Epithelial cell of esophagus (primary cell): ENCODE measurements around the gene ELOVL7.

Experiments used
- DNase-seq: peaks from one replicate; pipeline ENCODE4 v3.0.0; 2010; ENCODE audit warnings: low read depth
- H3K4me3 ChIP-seq: 2 replicates; pipeline ENCODE4 v1.5.1; 2011; ENCODE audit warnings: mild to moderate bottlenecking, low read length, control low read depth
- CTCF ChIP-seq: IDR thresholded peaks from 2 replicates; pipeline ENCODE4 v1.5.1; 2011; ENCODE audit warnings: low read depth, mild to moderate bottlenecking, low read length, control low read depth, inconsistent platforms; ENCODE audit not compliant: insufficient read depth; ENCODE audit errors: missing control alignments

Gene ELOVL7

GRCh38 chr5:60851626-60852025, 7.6 kb upstream of the ELOVL7 start:
- DNase-seq, result peak; percentile 38
- H3K4me3 ChIP-seq, result no peak overlapping the region
- TF ChIP-seq CTCF, result no peak

GRCh38 chr5:60846298-60846697, 2.2 kb upstream of the ELOVL7 start:
- H3K4me3 ChIP-seq, result no peak overlapping the region
- no peak for TF ChIP-seq CTCF
- no peak for DNase-seq

- peak overlapping the region; percentile 72 for H3K4me3 ChIP-seq
- peak; percentile 7 for TF ChIP-seq CTCF
- peak; percentile 54 for DNase-seq
These were observed 608 bp downstream of the ELOVL7 start for GRCh38 chr5:60843386-60843935.

GRCh38 chr5:60842871-60843385, 1.1 kb downstream of the ELOVL7 start:
- H3K4me3 ChIP-seq, result peak overlapping the region; percentile 72
- no peak for TF ChIP-seq CTCF
- DNase-seq, result no peak

- H3K4me3 ChIP-seq, result no peak overlapping the region
- no peak for DNase-seq
- no peak for TF ChIP-seq CTCF
These were observed 2.7 kb downstream of the ELOVL7 start for GRCh38 chr5:60841361-60841760.

GRCh38 chr5:60836131-60836530, 7.9 kb downstream of the ELOVL7 start:
- H3K4me3 ChIP-seq, result no peak overlapping the region
- no peak for TF ChIP-seq CTCF
- DNase-seq, result no peak

GRCh38 chr5:60835554-60835953, 8.5 kb downstream of the ELOVL7 start:
- DNase-seq, result peak; percentile 38

More at GRCh38 chr5:60835554-60835953, 8.5 kb downstream of the ELOVL7 start:
- H3K4me3 ChIP-seq, result no peak overlapping the region
- no peak for TF ChIP-seq CTCF
